MM.1S (cell line): ENCODE measurements around the gene AQR.

Experiments
- DNase-seq: peaks from one replicate; pipeline ENCODE4 v3.0.0-alpha.2; 2015
- H2AFZ ChIP-seq: fragments of 300-600 bp; sonication (generic); 2 replicates; pipeline ENCODE4 v1.6.0; 2016; ENCODE audit warnings: antibody characterized with exemption, low read length
- H3F3A ChIP-seq: fragments of 300-600 bp; sonication (generic); 2 replicates; pipeline ENCODE4 v1.6.1; 2016; ENCODE audit warnings: mild to moderate bottlenecking, antibody characterized with exemption, low read length, moderate library complexity, mixed read lengths; ENCODE audit not compliant: insufficient read depth
- H3K27ac ChIP-seq: fragments of 300-600 bp; sonication (generic); 2 replicates; pipeline ENCODE4 v1.5.1; 2016; ENCODE audit warnings: mild to moderate bottlenecking, low read length
- H3K27me3 ChIP-seq: fragments of 300-600 bp; sonication (generic); replicated peaks from 2 replicates; pipeline ENCODE4 v1.6.0; 2016; ENCODE audit warnings: low read length; ENCODE audit not compliant: insufficient read depth
- H3K36me3 ChIP-seq: fragments of 300-600 bp; sonication (generic); replicated peaks from 2 replicates; pipeline ENCODE4 v1.6.1; 2016; ENCODE audit warnings: mild to moderate bottlenecking, low read length, mixed read lengths; ENCODE audit not compliant: insufficient read depth
- H3K4me1 ChIP-seq: fragments of 300-600 bp; sonication (generic); 2 replicates; pipeline ENCODE4 v1.6.1; 2016; ENCODE audit warnings: low read length, mixed read lengths
- H3K4me2 ChIP-seq: fragments of 300-600 bp; sonication (generic); 2 replicates; pipeline ENCODE4 v1.6.0; 2016; ENCODE audit warnings: low read depth, low read length
- H3K4me3 ChIP-seq: fragments of 300-600 bp; sonication (generic); 2 replicates; pipeline ENCODE4 v1.5.1; 2016; ENCODE audit warnings: low read length, mixed read lengths
- H3K79me2 ChIP-seq: fragments of 300-600 bp; sonication (generic); 2 replicates; pipeline ENCODE4 v1.6.1; 2016; ENCODE audit warnings: mixed run types, low read length, mixed read lengths
- H3K9ac ChIP-seq: fragments of 300-600 bp; sonication (generic); 2 replicates; pipeline ENCODE4 v1.6.1; 2016; ENCODE audit warnings: low read length, mixed read lengths
- H3K9me2 ChIP-seq: fragments of 300-600 bp; sonication (generic); replicated peaks from 2 replicates; pipeline ENCODE4 v1.6.1; 2016; ENCODE audit warnings: mild to moderate bottlenecking, low read length, mixed read lengths; ENCODE audit not compliant: insufficient read depth
- H3K9me3 ChIP-seq: fragments of 300-600 bp; sonication (generic); replicated peaks from 2 replicates; pipeline ENCODE4 v1.6.1; 2016; ENCODE audit warnings: mild to moderate bottlenecking, low read length, mixed read lengths; ENCODE audit not compliant: insufficient read depth
- H4K20me1 ChIP-seq: fragments of 300-600 bp; sonication (generic); 2 replicates; pipeline ENCODE4 v1.6.1; 2016; ENCODE audit warnings: mild to moderate bottlenecking, low read length, moderate library complexity, mixed read lengths; ENCODE audit not compliant: insufficient read depth
- CTCF ChIP-seq: fragments of 300-600 bp; sonication (generic); IDR thresholded peaks from 2 replicates; pipeline ENCODE4 v1.5.1; 2016; ENCODE audit warnings: antibody characterized with exemption, low read length, mixed read lengths
- EZH2 ChIP-seq: fragments of 300-600 bp; sonication (generic); optimal IDR thresholded peaks from 2 replicates; pipeline ENCODE3; 2017; ENCODE audit warnings: low read depth, mild to moderate bottlenecking, antibody characterized with exemption, low read length, mixed read lengths
- EZH2phosphoT487 ChIP-seq: fragments of 300-600 bp; sonication (generic); IDR thresholded peaks from 2 replicates; pipeline ENCODE4 v1.6.1; 2018; ENCODE audit warnings: antibody characterized with exemption, low read length

AQR gene

GRCh38 chr15:34883633-34884032, 85.9 kb downstream of the AQR start:
- Histone ChIP-seq H3K4me3 (no peak overlapping the region), H3K79me2 (no peaks in the 10 kb centered on the region), H3K4me1 (no peaks in the 10 kb centered on the region), H3K36me3 (no peaks in the 10 kb centered on the region; the same call in 1 of the 2 replicates), H3K27ac (no peak overlapping the region), H3K27me3 (no peaks in the 10 kb centered on the region), H2AFZ (no peak overlapping the region), H3K4me2 (no peak overlapping the region), H4K20me1 (no peaks in the 10 kb centered on the region), H3K9ac (no peak overlapping the region), H3F3A (no peaks in the 10 kb centered on the region), H3K9me2 (no peaks in the 10 kb centered on the region), H3K9me3 (no peaks in the 10 kb centered on the region)
- TF ChIP-seq CTCF (no peak), EZH2 (no peak), EZH2phosphoT487 (no peak)
- no peak for DNase-seq

- H3K9me2 ChIP-seq, result no peaks in the 10 kb centered on the region
- H3K9me3 ChIP-seq, result no peaks in the 10 kb centered on the region
- H3K36me3 ChIP-seq, result no peaks in the 10 kb centered on the region
- no peak overlapping the region for H3K4me2 ChIP-seq
- H3K27me3 ChIP-seq, result no peaks in the 10 kb centered on the region
- H3K4me3 ChIP-seq, result no peak overlapping the region
- no peaks in the 10 kb centered on the region for H3K4me1 ChIP-seq
- no peak for DNase-seq
- H3K9ac ChIP-seq, result no peak overlapping the region
- no peak overlapping the region for H2AFZ ChIP-seq
- H4K20me1 ChIP-seq, result no peaks in the 10 kb centered on the region
- no peak overlapping the region for H3K27ac ChIP-seq
- H3K79me2 ChIP-seq, result no peaks in the 10 kb centered on the region
- no peaks in the 10 kb centered on the region for H3F3A ChIP-seq
- TF ChIP-seq EZH2 (no peak), EZH2phosphoT487 (no peak), CTCF (no peak)
These were observed 86.5 kb downstream of the AQR start for GRCh38 chr15:34883042-34883441.

- no peaks in the 10 kb centered on the region for H3K27me3 ChIP-seq
- no peaks in the 10 kb centered on the region; the same call in 1 of the 2 replicates for H3K36me3 ChIP-seq
- no peak overlapping the region for H3K4me2 ChIP-seq
- H3K9me2 ChIP-seq, result no peaks in the 10 kb centered on the region
- TF ChIP-seq EZH2 (no peak), CTCF (no peak), EZH2phosphoT487 (no peak)
- no peaks in the 10 kb centered on the region for H3K4me1 ChIP-seq
- no peaks in the 10 kb centered on the region for H3F3A ChIP-seq
- H3K4me3 ChIP-seq, result no peak overlapping the region
- H4K20me1 ChIP-seq, result no peaks in the 10 kb centered on the region
- no peaks in the 10 kb centered on the region for H3K9me3 ChIP-seq
- H2AFZ ChIP-seq, result no peak overlapping the region
- DNase-seq, result no peak
- H3K27ac ChIP-seq, result no peak overlapping the region
- no peaks in the 10 kb centered on the region for H3K79me2 ChIP-seq
- no peak overlapping the region for H3K9ac ChIP-seq
These were observed 90.4 kb downstream of the AQR start for GRCh38 chr15:34879107-34879506.
